ENCODE data around the gene IGLL1.
"Not testable (repeated sequence)": the region's sequence is repeated elsewhere in the genome, so short reads cannot be mapped to it uniquely, and the experiment has no call there.

Gene IGLL1

GRCh38 chr22:23539135-23539838 lies 40.8 kb downstream of the IGLL1 start:
- peak; percentile 78 for DNase-seq

DNA sequence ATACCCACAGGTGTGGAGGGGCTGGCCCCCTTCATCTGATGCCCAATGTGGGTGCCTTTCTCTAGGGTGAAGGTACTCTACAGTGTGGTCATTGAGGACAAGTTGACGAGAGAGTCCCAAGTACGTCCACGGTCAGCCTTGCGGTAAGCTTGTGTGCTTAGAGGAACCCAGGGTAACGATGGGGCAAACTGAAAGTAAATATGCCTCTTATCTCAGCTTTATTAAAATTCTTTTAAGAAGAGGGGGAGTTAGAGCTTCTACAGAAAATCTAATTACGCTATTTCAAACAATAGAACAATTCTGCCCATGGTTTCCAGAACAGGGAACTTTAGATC lies 41.4 kb downstream of the IGLL1 start:
- not testable (repeated sequence) for DNase-seq

DNA sequence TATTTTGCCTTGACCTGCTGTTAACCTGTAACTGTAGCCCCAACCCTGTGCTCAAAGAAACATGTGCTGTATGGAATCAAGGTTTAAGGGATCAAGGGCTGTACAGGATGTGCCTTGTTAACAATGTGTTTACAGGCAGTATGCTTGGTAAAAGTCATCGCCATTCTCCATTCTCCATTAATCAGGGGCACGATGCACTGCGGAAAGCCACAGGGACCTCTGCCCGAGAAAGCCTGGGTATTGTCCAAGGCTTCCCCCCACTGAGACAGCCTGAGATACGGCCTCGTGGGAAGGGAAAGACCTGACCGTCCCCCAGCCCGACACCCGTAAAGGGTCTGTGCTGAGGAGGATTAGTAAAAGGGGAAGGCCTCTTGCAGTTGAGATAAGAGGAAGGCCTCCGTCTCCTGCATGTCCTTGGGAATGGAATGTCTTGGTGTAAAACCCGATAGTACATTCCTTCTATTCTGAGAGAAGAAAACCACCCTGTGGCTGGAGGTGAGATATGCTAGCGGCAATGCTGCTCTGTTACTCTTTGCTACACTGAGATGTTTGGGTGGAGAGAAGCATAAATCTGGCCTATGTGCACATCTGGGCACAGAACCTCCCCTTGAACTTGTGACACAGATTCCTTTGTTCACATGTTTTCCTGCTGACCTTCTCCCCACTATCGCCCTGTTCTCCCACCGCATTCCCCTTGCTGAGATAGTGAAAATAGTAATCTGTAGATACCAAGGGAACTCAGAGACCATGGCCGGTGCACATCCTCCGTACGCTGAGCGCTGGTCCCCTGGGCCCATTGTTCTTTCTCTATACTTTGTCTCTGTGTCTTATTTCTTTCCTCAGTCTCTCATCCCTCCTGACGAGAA lies 42.0 kb downstream of the IGLL1 start:
- not testable (repeated sequence) for DNase-seq

DNA sequence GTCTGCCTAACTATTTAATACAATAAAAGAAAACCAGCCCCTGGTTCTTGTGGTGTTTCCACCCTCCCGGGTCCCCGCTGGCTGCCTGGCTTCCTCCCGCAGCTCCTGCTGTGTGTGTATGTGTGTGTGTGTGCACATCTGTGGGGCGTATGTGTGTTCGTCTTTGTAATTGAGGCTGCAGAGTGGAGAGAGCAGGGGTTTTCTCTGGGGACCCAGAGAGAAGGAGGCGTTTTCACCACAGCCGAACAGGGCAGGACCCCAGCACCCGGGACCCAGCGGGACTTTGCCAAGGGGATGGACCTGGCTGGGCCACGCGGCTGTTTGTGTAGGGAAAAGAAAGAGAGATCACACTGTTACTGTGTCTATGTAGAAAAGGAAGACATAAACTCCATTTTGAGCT lies 42.7 kb downstream of the IGLL1 start:
- DNase-seq = no peak

DNA sequence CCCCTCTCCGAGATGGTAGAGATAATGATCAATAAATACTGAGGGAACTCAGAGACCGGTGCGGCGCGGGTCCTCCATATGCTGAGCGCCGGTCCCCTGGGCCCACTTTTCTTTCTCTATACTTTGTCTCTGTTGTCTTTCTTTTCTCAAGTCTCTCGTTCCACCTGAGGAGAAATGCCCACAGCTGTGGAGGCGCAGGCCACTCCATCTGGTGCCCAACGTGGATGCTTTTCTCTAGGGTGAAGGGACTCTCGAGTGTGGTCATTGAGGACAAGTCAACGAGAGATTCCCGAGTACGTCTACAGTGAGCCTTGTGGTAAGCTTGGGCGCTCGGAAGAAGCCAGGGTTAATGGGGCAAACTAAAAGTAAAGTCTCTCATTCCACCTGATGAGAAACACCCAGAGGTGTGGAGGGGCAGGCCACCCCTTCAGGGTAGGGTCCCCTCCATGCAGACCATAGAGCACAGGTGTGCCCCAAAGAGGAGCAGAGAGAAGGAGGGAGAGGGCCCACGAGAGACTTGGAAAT lies 43.2 kb downstream of the IGLL1 start:
- DNase-seq = no peak

- DNase-seq = not testable (repeated sequence)
Observed at GRCh38 chr22:23535790-23536661, 44.1 kb downstream of the IGLL1 start.

DNA sequence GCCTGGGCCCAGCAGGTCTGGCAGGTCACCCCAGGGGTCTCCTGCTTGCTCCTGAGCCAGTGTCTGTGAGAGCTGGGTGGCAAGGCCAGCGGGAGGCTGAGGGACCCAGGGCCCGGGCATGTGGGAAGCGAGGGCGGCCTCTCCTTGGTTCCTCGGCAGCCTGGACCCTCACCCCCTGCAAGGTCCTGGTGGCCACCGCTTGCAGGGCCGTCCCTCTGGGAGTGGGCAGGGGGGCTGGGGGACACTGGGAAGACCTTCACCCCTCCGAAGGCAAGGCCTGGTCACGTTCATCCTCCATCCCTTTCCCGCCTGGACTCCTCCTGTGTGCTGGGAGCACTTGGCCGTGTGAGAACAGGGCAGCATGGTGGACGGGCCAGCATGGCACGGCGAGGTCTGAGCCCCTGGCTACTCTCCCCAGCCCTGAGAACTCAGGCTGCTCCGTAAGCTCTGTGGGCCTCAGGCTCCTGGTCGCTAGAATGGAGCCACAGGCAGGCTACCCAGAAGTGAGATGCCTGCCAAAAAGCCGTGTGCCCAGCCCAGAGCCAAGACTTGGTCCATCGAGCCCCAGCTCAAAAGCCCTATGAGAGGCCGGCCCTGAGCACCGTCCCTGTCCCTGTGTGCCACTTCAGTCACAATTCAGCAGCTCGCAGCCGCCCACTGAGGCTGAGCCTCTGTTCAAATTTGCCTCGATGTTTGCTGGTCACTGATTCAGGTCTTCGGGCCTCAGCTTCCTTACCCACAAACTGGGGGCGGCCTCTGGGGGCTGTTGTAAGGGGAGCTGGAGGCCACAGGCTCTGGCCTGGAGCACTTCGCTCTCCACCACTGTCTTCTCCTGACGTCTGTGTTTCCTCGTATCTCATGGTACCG lies 45.0 kb downstream of the IGLL1 start:
- DNase-seq = no peak

DNA sequence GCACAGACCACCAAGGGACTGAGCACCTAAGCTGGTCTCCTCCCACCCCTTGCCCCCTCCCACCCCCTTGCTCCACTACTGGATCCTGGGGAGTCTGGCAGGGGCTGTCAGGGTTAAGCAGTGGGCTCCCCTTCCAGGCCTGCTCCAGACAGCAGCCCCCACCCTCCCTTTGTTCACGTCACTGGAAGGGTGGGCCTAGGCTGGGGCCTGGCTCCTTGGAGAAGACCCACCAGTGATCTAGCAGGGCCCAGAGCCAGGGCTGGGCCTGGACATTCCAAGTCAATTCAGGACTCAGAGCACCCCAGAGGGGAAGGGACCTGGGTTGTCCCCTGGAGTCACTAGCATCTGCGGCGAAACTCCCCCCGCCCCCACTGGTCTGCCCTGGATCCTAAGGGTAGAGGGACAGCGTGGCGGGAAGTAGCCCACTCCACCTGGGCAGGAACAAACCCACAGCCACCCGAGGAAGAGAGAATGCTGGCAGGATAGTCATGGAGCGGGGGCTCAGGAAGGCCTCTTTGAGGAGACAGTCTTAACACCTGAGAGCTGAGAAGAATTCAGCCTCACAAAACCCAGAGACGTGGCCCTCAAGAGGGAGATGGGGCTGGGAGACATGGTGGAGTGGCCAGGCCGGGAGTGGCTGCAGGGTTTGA lies 45.8 kb downstream of the IGLL1 start:
- no peak for DNase-seq

GRCh38 chr22:23533771-23534191 lies 46.3 kb downstream of the IGLL1 start:
- DNase-seq = no peak

DNA sequence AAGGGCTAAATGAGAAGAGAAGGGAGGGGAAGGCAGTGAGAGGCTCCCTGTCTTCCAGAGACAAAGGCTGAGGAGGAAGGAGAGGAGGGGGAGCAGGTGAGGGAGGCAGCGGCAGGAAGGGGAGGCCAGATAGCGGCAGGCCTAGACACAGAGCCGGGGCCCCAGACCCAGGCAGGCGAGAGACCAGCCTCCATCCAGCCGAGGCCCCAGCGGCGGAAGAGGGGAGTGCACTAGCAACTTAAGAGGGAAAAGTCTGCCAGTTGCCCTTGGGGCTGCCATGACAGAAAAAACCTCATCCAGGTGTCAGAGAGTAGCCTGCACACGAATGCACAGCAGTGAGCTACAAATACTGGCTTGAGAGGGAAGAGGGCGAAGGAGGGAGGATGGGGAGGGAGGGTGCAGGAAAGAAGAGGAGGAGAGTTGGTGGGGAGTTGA lies 46.7 kb downstream of the IGLL1 start:
- DNase-seq = peak; percentile 11

DNA sequence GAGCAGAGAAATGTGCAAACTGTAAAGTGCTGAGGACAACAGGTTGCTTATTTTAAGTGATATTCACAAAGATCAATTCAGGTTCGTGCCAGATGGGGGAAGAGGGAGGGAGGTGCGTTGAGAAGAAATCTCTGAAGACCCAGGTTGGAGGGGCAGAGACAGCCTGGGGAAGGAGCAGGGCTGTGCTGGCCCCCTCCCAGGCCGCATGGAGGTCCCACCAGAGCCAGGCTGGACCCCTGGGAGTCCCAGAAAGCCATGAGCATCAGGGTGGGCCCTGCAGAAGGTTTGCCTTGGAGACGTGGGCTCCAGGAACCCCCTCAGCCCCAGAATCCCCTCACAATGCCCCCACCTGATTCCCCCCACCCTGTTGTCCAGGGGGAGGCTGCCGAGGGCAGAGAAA lies 47.4 kb downstream of the IGLL1 start:
- DNase-seq = no peak

GRCh38 chr22:23531966-23532705 lies 48.0 kb downstream of the IGLL1 start:
- no peak for DNase-seq

GRCh38 chr22:23531283-23531956 lies 48.7 kb downstream of the IGLL1 start:
- no peak for DNase-seq

GRCh38 chr22:23530766-23531282 lies 49.3 kb downstream of the IGLL1 start:
- DNase-seq = no peak

DNA sequence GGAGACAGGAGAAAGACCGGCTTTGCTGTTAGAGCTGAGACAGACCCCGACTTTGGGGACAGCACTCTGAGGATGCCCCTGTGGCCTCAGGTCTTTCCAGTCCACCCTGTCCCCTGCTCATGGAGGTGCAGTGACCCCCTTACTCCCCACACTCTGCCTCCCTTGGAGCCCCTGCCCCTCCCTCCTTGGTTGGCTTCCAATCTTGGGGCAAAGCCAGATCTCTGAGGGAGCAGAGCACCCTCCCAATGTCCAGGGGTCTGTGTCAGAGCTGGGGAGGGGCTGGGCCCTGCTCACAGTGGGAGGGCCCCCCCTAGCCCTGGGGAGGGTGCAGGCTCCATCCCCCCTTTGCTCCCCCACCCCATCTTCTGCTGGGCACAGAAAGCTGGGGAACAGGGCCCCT lies 50.0 kb downstream of the IGLL1 start:
- DNase-seq = no peak

DNA sequence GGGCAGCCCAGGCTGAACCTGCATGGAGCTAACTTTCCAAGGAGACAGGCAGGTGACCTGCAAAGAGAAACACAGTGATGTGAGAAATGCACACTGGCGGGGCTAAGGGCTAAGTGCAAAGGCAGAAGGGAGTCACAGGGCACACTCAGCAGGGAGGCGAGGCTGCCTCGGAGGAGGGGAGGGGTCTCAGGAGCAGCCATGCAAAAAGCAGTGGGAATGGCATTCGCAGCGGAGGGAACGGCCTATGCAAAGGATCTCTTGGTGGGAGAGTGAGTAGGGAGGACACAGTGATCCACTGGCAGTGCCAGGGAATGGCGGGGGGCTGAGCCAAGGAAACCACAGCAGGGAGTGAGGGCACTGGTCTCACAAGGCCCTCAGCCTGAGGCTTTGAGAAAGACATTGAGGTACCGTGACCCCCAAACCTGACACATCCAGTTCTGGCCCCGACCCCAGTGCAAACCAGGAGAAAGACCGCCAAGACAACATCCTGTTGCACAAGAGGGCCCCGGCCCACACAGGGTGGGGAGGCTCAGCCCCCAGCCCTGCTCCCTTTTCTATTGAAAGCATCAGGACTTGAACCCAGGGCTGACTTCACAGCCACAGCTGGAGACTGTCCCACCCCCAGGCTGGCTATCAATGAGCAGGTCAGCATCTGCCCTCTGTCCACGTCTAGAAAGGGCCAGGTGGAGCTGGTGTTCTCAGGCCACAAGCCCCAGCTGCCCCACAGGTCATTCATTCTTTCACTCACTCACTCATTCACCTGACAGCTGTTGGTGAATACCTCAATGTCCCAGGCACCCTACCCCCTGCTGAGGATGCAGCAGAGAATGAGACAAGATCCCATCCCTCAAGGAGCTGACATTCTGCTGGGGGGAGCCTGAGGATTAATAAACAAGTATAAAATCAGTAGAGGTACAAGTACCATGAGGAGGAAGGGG lies 50.7 kb downstream of the IGLL1 start:
- DNase-seq = no peak

DNA sequence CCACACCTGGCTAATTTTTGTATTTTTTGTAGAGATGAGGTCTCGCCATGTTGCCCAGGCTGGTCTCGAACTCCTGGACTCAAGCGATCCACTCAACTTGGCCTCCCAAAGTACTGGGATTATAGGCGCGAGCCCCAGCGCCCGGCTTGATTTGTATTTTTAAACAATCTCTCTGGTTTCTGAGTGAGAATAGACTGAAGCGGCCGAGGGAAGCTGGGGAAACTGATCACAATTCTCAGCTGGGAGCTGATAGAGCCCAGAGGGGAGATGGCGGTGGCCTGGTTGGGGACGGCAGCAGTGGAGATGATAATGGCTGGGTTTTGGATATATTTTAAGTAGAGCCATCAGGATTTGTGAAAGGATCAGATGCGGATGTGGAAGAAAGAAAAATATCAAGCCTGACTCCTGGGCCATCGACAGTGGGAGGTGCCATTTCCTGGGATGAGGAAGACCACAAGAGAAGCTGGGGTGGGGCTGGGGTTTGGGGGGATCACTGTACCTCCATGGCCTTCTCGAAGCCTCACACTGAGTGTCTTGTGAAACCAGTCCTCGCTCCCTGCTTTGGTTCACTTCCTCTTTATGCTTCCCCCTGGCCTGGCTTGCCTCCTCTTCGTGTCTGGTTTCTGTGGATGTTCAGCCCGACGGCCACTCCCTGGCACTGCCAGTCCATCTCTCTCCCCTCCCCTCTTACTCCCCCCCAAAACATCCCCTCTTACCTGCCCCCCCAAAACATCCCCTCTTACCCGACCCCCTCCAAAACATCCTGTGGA lies 51.9 kb downstream of the IGLL1 start:
- no peak for DNase-seq

Measured in CD4-positive, alpha-beta T cell treated with Interleukin-6 for 4 hours (primary cell).